Cardiac fibroblast (primary cell): ENCODE data around the gene NAAA.

Experiments used
- DNase-seq, 2 donors: peaks; one replicate each; pipeline versions ENCODE4 v3.0.0 to v3.0.0-alpha.2; 2010; ENCODE audit warnings: low read depth in 2 of 2
- H3K4me3 ChIP-seq, 2 donors: replicated peaks in 1 of 2; 1 replicate in 1 of 2; 2 replicates in 1 of 2; pipeline ENCODE4 v1.5.1; 2011; ENCODE audit warnings: low read depth in 2 of 2, low read length in 2 of 2, mild to moderate bottlenecking in 2 of 2, moderate library complexity in 1 of 2
- CTCF ChIP-seq: IDR thresholded peaks from one replicate; pipeline ENCODE4 v1.5.1; 2011; ENCODE audit warnings: low read depth, mild to moderate bottlenecking, low read length, inconsistent platforms

Gene NAAA

GRCh38 chr4:75907966-75908365, 32.8 kb downstream of the NAAA start:
- DNase-seq = no peak
- no peak overlapping the region for H3K4me3 ChIP-seq
- no peak for TF ChIP-seq CTCF

- no peak for DNase-seq
- no peak overlapping the region for H3K4me3 ChIP-seq
- no peak for TF ChIP-seq CTCF
Observed at GRCh38 chr4:75904076-75904475, 36.7 kb downstream of the NAAA start.

GRCh38 chr4:75902352-75902751, 38.5 kb downstream of the NAAA start, which contains the start of gene PPEF2:
Gene PPEF2, minus strand, starts transcription at chr4:75902452. Its CDS starts 6,127 bp downstream, at chr4:75896325.
- DNase-seq = no peak
- H3K4me3 ChIP-seq = no peak within 1 kb of the TSS
- TF ChIP-seq CTCF = no peak

- no peak overlapping the region for H3K4me3 ChIP-seq
Observed at GRCh38 chr4:75898536-75898935, 42.3 kb downstream of the NAAA start.

GRCh38 chr4:75895744-75896314, 45.0 kb downstream of the NAAA start:
- no peak overlapping the region for H3K4me3 ChIP-seq
- TF ChIP-seq CTCF = peak; percentile 58
- DNase-seq = peak; percentile 36 to 56

More at GRCh38 chr4:75898536-75898935, 42.3 kb downstream of the NAAA start:
- no peak for DNase-seq
- TF ChIP-seq CTCF = no peak

GRCh38 chr4:75892508-75892907, 48.3 kb downstream of the NAAA start:
- peak; percentile 37 for TF ChIP-seq CTCF
- DNase-seq = no peak
- no peak overlapping the region for H3K4me3 ChIP-seq

- no peak for TF ChIP-seq CTCF
- no peak overlapping the region for H3K4me3 ChIP-seq
- DNase-seq = no peak
Observed at GRCh38 chr4:75891611-75892010, 49.2 kb downstream of the NAAA start.
